SKM-1 treated with dmso at 0.1 percent for 144 hours (cell line): ENCODE data around the gene ZNF280A.
"Not testable (repeated sequence)": the region's sequence is repeated elsewhere in the genome, so short reads cannot be mapped to it uniquely, and the experiment has no call there.

Experiments used
- DNase-seq: peaks from one replicate; lab custom pipeline; 2025; ENCODE audit not compliant: unreplicated experiment; lab: John Stamatoyannopoulos, UW

ZNF280A gene

DNA sequence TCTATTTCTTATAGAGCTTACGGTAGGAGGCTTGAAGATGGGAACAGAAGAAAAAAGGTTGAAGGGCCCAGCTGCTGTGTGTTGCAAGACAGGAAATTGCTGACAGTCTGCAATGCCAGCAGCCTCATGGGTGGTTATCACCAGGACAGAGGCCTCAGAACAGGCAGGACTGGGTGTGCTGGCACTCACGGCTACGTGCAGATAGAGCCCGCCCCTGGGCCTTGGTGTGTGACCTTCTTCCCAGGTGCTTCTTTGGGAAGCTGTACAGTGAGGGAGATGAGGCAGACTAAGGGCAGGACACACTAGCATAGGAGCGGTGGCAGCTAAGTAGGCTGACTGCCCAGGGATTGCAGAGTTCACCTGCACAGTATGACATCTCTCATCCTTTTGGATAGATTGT, 26.4 kb upstream of the ZNF280A start:
- DNase-seq = peak; percentile 84

DNA sequence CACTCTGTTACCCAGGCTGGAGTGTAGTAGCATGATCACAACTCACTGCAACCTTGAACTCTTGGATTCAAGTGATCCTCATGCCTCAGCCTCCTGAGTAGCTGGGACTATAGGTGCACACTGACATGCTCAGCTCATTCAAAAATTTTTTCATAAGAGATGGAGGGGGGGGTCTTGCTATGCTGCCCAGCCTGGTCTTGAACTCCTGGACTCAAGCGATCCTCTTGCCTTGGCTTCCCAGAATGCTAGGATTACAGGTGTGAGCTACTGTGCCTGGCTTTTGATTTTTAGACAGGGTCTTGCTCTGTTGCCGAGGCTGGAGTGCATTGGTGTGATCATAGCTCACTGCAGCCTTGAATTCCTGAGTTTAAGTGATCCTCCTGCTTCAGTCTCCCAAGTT, 25.0 kb upstream of the ZNF280A start:
- DNase-seq = no peak

DNA sequence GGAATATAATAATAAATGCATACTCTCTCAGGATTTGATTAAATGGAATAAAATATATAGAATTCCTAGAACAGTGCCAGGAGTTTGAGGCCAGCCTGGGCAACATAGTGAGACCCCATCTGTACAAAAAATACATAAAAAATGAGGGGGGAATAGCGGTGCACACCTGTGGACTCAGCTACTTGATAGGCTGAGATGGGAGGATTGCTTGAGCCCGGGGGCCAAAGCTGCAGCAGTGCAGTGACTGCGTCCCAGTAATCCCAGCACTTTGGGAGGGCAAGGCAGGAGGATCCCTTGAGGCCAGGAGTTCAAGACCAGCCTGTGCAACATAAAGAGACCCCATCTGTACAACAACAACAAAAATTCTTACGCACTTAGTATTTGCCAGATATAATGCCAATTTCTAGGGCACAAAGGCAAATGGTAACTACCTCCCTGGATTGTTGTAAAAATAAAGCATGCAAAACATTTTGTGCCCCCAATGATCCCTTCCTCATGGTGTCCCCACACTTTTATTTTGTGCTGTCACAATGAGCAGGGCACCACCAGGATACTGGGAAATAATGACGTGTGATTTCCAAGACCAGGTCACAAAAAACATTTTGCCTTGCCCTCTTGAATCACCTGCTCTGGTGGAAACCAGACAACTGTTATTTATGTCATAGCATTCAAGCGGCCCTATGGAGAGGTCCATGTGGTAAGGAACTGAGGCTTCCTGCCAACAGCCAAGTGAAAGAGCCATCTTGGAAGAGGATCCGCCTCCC, 18.3 kb upstream of the ZNF280A start:
- DNase-seq = no peak

DNA sequence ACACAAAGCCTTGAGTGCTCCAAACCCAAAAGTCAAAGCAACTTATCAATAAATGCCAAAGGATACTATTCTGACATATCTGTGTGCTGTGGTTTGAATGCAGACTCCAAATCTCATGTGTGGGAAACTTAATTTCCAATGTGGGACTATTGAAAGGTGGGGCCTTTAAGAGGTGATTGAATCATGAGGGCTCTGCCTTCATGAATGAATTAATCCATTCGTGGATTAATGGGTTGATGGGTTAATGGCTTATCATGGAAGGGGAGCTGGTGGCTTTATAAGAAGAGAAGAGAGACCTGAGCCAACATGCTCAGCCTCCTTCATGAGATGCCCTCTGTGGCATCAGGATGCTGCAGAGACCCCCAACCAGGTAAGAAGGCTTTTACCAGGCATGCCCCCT, 16.8 kb upstream of the ZNF280A start:
- DNase-seq = no peak

DNA sequence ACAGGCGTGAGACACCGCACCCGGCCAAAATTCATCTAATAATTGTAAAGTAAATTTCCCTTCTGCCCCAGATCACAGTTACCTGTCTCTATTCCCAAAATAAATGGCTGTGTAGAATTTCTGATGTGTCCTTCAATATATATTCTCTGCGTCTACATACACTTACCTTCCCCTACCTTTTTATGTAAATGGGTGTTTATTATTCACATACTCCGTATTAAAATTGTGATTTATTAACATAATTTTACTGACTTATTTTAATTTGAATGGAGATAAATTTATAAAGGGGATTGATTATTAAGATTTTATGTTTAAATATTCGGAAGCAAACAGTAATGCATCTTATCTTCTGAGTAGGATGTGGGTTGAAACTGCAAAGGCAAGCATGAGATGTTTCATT, 16.4 kb upstream of the ZNF280A start:
- no peak for DNase-seq

DNA sequence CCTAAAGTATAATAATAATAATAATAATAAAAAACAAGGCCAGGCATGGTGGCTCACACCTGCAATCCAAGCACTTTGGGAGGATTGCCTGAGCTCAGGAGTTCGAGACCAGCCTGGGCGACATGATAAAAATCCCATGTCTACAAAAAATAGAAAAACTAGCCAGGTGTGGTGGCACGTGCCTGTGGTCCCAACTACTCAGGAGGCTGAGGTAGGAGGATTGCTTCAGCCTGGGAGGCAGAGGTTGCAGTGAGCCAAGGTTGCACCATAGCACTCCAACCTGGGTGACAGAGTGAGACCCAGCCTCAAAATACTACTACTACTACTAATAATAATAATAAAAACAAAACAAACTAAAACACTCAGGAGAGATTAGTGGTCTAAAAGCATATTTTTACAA, 15.6 kb upstream of the ZNF280A start:
- no peak for DNase-seq

DNA sequence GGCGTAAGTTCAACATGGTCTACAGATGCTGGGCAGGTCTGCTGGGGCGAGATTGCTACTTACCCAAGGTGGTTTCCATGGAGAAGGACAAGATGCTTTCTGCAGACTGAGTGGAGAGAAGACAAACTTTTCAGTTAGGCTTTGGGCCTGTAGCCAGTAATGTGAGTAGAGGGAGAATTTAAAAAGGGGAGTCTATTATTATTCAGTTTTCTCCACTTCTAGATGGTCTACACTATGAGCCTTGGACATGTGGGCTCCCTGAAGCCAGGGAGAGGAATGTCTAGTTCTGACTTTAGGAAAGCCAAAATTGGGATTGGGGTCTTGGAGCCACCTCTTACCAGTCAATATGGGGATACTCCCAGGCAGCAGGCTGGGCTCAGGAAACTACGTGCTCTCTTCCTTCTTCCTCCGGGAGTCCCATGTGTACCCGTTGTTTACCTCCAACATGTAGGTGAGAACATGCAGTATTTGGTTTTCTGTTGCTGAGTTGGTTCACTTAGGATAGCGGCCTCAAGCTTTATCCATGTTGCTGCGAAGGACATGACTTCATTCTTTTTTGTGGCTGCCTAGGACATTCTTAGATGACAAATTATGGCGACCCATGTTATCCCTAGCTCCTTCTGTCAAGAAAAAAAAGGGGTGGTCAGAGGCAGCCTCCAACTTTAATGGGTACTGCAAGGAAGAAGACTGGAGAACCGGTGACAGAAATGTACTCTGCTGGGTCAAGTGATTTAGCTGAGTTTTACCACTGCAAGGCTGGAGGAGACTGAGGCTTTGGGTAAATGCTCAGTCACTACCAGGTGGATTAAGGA, 14.7 kb upstream of the ZNF280A start:
- DNase-seq = no peak

DNA sequence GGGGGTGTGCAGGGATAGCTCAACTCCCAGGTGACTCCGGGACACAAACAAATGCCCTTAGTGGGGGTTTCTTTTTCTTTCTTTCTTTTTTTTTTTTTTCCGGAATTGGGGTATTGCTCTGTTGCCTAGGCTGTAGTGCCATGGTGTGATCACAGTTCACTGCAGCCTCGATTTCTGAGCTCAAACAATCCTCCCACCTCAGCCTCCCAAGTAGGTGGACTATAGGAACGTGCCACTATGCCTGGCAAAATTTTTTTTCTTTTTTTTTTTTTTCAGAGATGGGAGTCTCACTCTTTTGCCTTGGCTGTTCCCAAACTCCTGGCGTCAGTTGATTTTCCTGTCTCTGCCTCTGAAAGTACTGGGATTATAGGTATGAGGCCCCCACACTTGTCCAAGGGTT, 13.8 kb upstream of the ZNF280A start:
- DNase-seq = no peak

DNA sequence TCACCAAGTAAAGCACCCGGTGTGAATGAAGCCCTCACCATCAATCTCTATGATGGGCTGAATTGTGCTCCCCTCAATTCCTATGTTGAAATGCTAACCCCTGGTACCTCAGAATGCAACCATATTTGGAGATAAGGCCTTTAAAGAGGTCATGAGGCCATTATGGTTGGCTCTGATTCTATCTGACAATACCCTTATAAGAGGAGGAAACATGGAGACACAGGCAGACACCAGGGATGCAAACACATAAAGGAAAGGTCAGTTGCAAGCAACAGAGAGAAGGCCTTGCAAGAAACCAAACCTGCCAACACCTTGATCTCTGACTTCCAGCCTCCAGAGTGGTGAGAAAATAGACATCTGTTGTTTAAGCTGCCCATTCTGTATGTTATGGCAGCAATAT, 13.3 kb upstream of the ZNF280A start:
- no peak for DNase-seq

DNA sequence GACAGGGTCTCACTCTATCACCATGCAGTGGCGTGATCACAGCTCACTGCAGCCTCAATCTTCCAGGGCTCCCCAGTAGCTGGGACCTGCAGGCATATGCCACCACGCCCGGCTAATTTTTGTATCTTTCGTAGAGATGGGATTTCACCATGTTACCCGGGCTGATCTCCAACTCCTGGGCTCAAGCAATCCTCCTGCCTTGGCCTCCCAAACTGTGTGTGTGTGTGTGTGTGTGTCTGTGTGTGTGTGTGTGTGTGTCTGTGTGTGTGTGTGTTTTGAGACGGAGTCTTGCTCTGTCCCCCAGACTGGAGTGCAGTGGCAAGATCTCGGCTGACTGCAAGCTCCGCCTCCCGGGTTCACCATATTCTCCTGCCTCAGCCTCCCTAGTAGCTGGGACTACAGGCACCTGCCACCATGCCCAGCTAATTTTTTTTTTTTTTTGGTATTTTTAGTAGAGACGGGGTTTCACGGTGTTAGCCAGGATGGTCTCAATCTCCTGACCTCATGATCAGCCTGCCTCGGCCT, 12.5 kb upstream of the ZNF280A start:
- DNase-seq = not testable (repeated sequence)

DNA sequence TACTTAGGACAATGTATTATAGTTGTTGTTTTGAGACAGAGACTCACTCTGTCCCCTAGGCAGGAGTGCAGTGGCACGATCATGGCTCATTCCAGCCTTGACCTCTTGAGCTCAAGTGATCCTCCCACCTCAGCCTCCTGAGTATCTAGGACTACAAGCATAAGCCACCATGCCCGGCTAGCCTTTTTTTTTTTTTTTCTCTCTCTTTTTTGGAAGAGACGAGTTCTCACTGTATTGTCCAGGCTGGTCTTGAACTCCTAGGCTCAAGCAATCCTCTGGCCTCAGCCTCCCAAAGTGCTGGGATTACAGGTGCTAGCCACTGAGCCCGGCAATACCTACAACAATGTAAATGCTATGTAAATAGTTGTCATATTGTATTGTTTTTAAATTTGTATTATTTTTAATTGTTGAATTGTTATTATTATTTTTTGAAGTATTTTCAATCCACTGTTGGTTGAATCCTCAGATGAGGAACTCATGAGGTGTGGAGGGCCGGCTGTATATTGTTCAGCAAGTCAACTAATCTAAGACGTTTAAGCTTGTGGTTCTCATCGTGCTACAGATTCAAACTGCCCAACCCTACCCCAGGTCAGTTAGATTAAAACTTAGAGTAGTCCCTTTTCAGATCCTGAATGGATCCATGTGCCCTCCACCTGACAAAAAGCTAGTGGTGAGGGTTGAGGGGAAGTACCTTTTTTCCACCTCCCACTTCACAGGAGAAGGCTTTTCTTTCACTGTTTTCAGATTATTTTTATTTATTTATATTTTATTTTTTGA, 11.9 kb upstream of the ZNF280A start:
- DNase-seq = no peak

DNA sequence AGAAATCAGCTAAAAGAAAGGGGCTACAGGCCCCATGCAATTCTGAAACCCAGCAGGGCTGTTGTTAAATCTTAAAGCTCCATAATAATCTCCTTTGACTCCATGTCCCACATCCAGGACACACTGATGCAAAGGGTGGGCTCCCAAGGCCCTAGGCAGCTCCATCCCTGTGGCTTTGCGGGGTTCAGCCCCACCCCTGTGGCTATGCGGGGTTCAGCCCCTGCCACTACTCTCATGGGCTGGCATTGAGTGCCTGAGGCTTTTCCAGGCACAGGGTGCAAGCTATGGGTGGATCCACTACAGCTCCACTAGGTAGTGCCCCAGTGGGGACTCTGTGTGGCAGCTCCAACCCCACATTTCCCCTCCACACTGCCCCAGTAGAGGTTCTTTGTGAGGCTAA, 8.7 kb upstream of the ZNF280A start:
- DNase-seq = no peak

DNA sequence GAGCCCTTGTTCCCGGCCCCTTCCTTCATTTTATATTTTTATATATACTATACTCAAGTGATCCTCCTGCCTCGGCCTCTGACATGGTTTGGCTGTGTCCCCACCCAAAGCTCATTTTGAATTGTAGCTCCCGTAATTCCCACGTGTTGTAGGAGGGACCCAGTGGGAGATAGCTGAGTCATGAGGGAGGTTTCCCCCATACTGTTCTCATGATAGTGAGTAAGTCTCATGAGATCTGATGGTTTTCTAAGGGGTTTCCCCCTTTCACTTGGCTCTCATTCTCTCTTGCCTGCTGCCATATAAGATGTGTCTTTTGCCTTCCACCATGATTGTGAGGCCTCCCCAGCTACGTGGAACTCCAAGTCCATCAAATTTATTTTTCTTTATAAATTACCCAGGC, 7.2 kb upstream of the ZNF280A start:
- DNase-seq = no peak

DNA sequence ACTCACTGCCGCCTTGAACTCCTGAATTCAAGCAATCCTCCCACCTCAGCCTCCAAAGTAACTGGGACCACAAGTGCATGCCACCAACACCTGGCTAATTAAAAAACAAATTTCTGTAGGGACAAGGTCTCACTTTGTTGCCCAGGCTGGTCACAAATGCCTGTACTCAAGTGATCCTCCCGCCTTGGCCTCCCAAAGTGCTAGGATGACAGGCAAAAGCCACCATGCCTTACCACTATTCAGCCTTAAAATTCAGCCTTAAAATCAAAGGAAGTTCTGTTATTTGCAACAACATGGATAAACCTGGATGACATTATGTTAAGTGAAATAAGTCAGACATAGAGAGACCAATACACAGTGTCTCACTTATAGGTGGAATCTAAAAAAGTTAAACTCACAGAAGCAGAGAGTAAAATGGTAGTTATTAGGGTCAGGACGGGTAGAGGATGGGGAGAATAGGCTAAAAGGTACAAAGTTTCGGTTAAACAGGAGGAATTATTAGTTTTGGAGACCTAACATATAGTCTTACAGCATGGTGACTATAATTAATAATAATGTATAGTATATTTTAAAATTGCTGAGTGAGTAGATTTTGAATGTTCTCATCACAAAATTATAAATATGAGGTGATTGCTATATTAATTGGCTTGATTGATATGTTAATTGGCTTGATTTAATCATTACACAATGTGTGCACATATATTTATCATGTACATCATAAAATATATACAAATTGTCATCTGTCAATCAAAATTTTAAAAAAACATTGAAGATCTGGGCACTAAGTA, 6.2 kb upstream of the ZNF280A start:
- DNase-seq = no peak

DNA sequence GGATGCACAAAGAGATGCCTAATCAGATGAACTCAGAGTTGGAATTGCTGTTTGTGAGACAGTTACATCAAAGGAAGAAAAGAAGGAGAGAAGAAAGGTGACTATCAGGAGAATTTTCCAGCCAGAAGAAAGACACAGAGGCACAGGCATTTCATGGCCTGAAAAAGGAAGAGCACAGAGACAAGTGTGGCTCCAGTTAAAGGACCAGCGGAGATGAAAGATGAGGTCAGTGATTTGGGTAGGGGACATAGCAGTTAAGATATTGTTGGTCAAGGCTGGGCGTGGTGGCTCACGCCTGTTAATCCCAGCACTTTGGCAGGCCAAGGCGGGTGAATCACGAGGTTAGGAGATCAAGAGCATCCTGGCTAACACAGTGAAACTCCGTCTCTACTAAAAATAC, 3.4 kb upstream of the ZNF280A start:
- DNase-seq = no peak

DNA sequence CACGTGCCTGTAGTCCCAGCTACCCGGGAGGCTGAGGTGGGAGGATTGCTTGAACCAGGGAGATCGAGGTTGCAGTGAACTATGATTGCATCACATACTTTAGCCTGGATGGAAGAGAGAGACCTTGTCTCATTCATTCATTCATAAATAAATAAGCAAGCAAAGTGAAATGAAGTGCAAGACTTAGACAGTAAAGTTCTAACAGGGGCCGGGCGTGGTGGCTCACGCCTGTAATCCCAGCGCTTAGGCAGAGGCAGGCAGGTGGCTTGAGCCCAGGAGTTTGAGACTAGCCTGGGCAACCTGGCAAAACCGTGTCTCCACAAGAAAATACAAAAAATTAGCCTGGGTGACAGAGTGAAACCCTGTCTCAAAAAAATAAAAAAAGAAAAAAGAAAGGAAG, 1.6 kb upstream of the ZNF280A start:
- no peak for DNase-seq

DNA sequence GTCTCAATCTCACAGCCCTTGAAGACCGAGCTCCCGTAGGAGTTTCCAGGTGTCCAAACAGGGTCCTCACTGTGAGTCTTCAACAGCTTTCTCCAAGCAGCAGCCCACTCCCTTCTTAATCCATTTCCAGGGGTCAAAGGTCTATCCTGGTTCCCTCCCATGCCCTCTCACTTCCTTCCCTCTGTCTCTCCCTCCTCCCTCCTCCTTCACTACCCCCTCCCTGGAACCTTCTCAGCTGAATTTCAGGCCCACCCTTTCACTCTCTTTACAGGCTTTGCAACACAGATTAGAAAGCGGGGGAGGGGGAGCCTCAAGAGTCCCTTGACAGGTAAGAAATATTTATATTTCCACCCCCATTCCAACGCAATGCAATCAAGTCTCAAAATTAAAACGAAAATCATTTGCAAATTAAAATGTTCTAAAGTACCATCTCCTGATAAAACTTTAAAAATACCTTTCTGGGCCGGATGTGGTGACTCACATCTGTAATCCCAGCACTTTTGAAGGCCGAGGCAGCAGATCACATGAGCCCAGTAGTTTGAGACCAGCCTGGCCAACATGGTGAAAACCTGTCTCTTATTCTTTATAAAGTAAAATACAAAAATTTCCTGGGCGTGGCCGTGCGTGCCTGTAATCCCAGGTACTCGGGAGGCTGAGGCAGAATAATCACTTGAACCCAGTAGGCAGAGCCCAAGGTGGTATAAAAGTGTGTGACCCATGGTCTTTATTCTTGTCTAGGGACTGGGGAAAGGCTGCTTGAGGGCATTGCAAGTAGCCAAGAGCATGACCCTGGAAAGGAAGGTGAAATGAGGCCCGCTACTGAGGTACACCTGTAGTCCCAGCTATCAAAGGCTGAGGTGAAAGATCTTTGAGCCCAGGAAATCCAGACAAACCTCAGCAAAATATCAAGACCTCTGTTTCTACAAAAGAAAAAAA, 865 bp upstream of the ZNF280A start:
- no peak for DNase-seq

DNA sequence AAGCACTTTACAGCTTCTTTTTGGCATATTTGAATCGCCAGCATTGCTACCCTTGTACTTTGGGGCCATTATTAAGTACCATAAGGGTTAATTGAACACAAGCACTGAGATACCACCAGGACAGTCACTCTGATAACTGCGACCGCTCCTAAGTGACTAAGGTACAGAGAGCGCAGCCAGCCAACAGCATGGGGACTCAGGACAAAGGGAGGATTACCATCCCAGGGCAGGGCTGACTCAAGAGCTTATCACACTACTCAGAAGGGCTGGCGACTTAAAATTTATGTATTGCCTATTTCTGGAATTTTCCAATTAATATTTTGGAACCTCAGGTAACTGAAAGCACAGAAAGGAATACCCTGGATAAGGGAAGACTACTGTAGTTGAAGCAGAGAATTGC, 479 bp downstream of the ZNF280A start:
- DNase-seq = no peak

DNA sequence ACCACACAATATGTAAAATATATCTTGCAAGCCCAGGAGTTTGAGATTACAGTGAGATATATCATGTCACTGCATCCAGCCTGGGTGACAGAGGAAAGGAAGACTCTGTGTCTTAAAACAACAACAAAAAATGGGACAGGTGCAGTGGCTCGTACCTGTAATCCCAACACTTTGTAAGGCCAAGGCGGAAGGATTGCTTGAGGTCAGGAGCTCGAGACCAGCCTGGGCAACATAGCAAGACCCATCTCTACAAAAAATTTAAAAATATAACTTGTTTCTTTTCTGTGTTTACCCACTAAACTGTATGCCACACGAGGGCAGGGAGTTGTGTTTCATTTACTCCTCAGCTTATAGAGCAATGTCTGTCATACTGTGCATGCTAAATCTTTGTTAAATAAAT, 3.1 kb downstream of the ZNF280A start:
- no peak for DNase-seq

DNA sequence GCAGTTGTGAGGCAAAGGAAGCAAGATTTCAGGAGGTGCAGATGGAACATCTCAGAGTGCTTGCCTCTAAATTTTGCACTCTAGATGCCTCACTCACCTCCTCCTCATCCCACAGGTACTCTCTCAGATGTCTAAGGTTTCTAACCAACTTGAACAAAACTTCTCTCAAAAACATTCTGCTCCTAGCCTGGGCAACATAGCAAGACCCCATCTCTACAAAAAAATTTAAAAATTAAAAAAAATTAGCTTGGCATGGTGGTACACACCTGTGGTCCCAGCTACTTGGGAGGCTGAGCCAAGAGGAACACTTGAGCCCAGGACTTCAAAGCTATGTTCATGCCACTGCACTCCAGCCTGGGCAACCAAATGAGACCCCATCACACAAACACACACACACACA, 4.2 kb downstream of the ZNF280A start:
- no peak for DNase-seq
